ENCODE measurements around the gene THAP2. TPM values are rescaled to one million over a fixed set of nuclear protein-coding genes. Genes with fewer than 3 reads are reported as not detected.
"Not testable (repeated sequence)": the region's sequence is repeated elsewhere in the genome, so short reads cannot be mapped to it uniquely, and the experiment has no call there.

The THAP2 gene
- total and polyA plus RNA-seq, 12 donors, result 2.3 to 9.7 (median 6.1) TPM

GRCh38 chr12:71685312-71685906, 21.3 kb downstream of the THAP2 start:
- H3K36me3 ChIP-seq, result peaks cover 0 to 9% (median 0%) of the 10 kb centered on the region in 9 donors
- H3K4me1 ChIP-seq, result peaks cover 0 to 42% (median 25%) of the 10 kb centered on the region in 9 donors
- ATAC-seq (peak in 1 of 8 donors; percentile 35), DNase-seq (no peak)
- H3K4me3 ChIP-seq, result peak overlapping the region; percentile 48 to 78 (median 68)
- H3K9me3 ChIP-seq, result no peaks in the 10 kb centered on the region
- TF ChIP-seq CTCF (IDR thresholded peaks at IDR 0.05), result no peak
- WGBS, 2 donors, result 24 to 27% methylated on average over 19 of the region's 19 CpGs
- H3K27ac ChIP-seq, result peak overlapping the region; percentile 58 to 96 (median 92)
- no peaks in the 10 kb centered on the region for H3K27me3 ChIP-seq
- intact Hi-C loops (cut with DNase I), result loop anchor here in 5 of 10 donors (2.0 to 5.0 kb wide), 3 partner anchors 21 to 67 kb away; partner anchors contain the start of genes RAB21 (in 2 of the 5) and THAP2 (in 1 of the 5)

GRCh38 chr12:71685914-71686657, 22.0 kb downstream of the THAP2 start, which contains the start of gene TMEM19:
TSS of gene TMEM19 (plus strand) at chr12:71686082. CDS start at chr12:71686681, 599 bp downstream.
- H3K27ac ChIP-seq, result peak within 1 kb of the TSS; percentile 58 to 96 (median 92)
- 0% methylated on average over 63 of the region's 63 CpGs for WGBS, 2 donors
- H3K4me1 ChIP-seq, result peaks cover 0 to 42% (median 29%) of the 10 kb centered on the region in 9 donors
- intact Hi-C loops (cut with DNase I), result loop anchor here in 6 of 10 donors (1.0 to 5.0 kb wide), 5 partner anchors 21 to 69 kb away; partner anchors contain the start of genes THAP2 (in 4 of the 6) and RAB21 (in 3 of the 6)
- DNase-seq (peak; percentile 90 to 92), ATAC-seq (peak; percentile 99 to 100 (median 99))
- H3K4me3 ChIP-seq, result peak within 1 kb of the TSS; percentile 48 to 78 (median 68)
- H3K27me3 ChIP-seq, result no peaks in the 10 kb centered on the region
- peak in 6 of 9 donors; percentile 14 to 63 (median 42) for TF ChIP-seq CTCF (IDR thresholded peaks at IDR 0.05)
- peaks cover 0 to 16% (median 0%) of the 10 kb centered on the region in 9 donors for H3K36me3 ChIP-seq
- H3K9me3 ChIP-seq, result no peaks in the 10 kb centered on the region

GRCh38 chr12:71686658-71687025, 22.5 kb downstream of the THAP2 start:
- Histone ChIP-seq H3K4me1 (peaks cover 0 to 43% (median 29%) of the 10 kb centered on the region in 9 donors), H3K27ac (peak overlapping the region; percentile 58 to 96 (median 92)), H3K9me3 (no peaks in the 10 kb centered on the region), H3K27me3 (no peaks in the 10 kb centered on the region), H3K36me3 (peaks cover 0 to 16% (median 0%) of the 10 kb centered on the region in 9 donors), H3K4me3 (peak overlapping the region; percentile 48 to 78 (median 68))
- no peak for TF ChIP-seq CTCF (IDR thresholded peaks at IDR 0.05)
- ATAC-seq (no peak), DNase-seq (no peak)
- intact Hi-C loops (cut with DNase I), result loop anchor here in 5 of 10 donors (1.0 to 5.0 kb wide), 5 partner anchors 22 to 68 kb away; partner anchors contain the start of genes RAB21 (in 3 of the 5) and THAP2 (in 3 of the 5)
- WGBS, 2 donors, result 14 to 16% methylated on average over 3 of the region's 3 CpGs

- H3K9me3 ChIP-seq, H3K27me3 ChIP-seq, ATAC-seq, DNase-seq: not testable (repeated sequence)
- Histone ChIP-seq H3K4me1 (peaks cover 0 to 48% (median 29%) of the 10 kb centered on the region in 9 donors), H3K36me3 (peaks cover 0 to 16% (median 0%) of the 10 kb centered on the region in 9 donors), H3K27ac (peak overlapping the region in 4 of 10 donors; percentile 29 to 92 (median 88)), H3K4me3 (peak overlapping the region in 9 of 10 donors; percentile 52 to 78 (median 69))
- intact Hi-C loops (cut with DNase I), result loop anchor here in 5 of 10 donors (2.0 to 5.0 kb wide), 4 partner anchors 22 to 68 kb away; partner anchors contain the start of genes RAB21 (in 3 of the 5) and THAP2 (in 1 of the 5)
- WGBS, 2 donors, result 85% methylated on average over 11 of the region's 11 CpGs
Observed at GRCh38 chr12:71687172-71687571, 23.1 kb downstream of the THAP2 start.

Data from heart right ventricle (tissue), 16 donors.